Measurements from ENCODE around the gene MTMR10.

Gene MTMR10

DNA sequence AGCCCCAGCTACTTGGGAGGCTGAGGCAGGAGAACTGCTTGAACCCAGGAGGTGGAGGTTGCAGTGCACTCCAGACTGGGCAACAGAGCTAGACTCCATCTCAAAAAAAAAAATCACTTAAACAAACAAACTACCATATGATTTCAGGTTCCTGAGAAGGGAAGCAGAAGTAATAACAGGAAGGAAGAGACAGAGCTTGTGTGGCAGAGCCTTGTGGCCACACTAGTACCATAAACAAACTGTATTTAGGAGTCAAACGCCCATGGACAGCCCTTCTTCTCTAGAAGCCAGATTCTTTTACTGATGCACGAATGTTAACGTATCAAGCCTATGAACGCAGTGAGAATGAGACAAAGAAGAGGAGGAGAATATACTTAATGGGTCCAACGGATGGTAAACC is 12.0 kb downstream of the MTMR10 start:
- no peak overlapping the region for H3K27ac ChIP-seq
- TF ChIP-seq, protein P1, sequence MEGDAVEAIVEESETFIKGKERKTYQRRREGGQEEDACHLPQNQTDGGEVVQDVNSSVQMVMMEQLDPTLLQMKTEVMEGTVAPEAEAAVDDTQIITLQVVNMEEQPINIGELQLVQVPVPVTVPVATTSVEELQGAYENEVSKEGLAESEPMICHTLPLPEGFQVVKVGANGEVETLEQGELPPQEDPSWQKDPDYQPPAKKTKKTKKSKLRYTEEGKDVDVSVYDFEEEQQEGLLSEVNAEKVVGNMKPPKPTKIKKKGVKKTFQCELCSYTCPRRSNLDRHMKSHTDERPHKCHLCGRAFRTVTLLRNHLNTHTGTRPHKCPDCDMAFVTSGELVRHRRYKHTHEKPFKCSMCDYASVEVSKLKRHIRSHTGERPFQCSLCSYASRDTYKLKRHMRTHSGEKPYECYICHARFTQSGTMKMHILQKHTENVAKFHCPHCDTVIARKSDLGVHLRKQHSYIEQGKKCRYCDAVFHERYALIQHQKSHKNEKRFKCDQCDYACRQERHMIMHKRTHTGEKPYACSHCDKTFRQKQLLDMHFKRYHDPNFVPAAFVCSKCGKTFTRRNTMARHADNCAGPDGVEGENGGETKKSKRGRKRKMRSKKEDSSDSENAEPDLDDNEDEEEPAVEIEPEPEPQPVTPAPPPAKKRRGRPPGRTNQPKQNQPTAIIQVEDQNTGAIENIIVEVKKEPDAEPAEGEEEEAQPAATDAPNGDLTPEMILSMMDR (conservative IDR thresholded peaks at IDR 0.05), result no peak

DNA sequence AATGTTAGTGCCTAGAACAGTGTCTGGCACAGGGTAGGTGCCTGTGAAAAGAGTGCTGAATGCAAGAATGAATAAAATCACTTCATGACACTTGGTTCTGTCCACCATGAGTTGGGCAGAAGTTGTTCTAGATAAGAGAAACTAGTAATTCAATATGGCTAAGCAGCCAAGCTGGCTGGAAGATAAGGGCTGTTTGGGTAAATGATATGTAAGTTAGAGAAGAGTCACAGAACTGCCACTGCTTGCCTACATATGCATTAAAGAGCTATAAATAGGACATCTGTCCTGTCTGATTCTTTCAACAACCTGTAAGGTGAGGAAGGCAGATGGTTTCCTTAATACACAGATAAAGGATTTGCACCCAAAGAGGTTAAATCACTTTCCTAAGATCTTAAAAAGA is 13.1 kb downstream of the MTMR10 start:
- TF ChIP-seq, protein P1 (conservative IDR thresholded peaks at IDR 0.05), result no peak
- H3K27ac ChIP-seq, result no peak overlapping the region

DNA sequence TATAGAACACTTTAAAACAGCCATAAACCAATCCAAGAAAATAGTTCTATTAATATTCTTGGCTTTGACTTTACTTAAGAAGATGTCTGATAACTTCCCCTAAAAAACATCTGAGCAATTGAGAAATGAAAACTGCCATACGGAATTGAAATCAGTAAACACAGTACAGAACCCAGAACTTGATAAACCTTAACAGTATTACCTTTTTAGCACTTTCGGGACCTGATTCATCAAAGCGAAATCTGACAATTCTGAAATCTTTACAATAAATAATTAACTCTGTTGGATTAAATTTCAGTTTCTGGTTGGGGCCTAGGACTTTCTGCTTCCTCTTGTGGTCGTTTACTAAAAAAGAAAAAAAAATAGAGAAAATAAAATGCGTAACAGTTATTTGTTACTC is 17.3 kb downstream of the MTMR10 start:
- no peak overlapping the region for H3K27ac ChIP-seq
- TF ChIP-seq, protein P1 (conservative IDR thresholded peaks at IDR 0.05), result no peak

DNA sequence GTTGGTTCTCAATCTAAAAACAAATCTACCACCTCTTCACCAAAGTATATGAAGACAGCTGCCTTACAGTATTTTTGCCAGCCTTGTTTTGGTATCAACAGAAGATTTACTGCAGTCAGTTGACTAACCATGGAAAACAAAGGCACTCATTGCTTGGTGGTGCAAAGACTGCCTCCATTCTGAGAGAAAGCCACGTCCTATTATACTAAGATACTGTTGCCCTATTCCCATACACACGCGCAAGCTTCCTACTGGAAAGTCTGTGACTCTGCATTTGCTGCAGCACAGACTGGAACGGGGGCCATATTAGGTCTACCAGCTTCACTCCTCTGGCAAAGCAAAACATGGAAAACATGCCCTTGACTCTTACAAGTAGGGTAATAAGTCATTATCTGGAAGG is 18.0 kb downstream of the MTMR10 start:
- TF ChIP-seq, protein P1 (conservative IDR thresholded peaks at IDR 0.05), result no peak
- no peak overlapping the region for H3K27ac ChIP-seq

DNA sequence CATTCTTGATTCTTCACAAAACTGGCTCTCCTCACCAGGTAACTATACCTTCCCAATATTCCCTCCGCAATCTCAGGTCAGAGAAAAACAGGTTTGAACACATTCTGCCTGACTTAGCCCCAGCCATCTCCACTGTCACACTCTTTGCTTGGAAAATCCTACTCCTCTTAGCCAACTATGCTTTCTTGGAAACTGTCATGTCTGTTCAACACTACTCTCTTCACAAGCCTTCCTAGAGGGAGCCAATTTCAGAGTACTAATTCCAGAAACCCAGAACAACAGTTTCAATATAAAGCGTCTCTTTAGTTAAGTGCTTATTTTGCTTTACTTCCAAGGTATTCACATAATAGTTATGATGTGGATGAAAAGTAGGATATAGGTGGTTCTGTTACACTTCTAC is 21.7 kb downstream of the MTMR10 start:
- H3K27ac ChIP-seq, result no peak overlapping the region
- TF ChIP-seq, protein P1 (conservative IDR thresholded peaks at IDR 0.05), result no peak

DNA sequence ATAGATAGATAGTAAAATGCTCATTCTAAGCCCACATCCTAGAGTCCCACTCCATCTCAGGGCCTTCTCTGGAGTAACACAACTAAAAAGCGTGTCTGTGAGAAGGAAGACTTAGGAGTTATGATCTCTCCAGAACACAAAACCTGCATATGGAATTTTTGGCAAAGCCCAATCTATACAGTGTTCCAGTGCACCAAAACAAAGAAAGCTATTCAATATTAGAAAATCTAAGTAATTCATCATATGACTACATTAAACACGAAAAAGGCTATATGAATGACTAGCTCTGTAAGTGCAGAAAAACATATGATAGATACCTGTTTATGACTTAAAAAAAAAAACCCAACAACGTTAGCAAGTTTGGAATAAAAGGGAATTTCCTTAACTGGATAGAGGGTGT is 27.7 kb downstream of the MTMR10 start:
- no peak overlapping the region for H3K27ac ChIP-seq

DNA sequence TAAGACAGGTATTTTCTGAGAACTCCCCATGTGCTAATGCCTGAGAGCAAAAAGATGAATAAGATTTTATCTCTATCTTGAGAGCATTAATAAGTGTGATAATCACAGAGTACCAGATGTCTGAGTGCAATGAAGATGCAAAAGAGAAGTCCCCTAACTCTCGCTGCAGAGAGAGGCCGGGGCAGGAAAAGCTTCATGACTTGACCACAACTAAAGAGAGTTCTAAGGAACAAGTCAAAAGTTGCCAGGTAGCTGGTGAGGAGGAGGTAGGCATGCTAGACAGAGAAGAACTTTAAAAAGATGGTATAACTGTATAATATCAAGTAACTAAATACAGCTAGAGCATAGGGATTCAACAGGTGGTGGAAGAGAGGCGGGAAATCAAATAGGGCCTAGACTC is 28.8 kb downstream of the MTMR10 start:
- no peak overlapping the region for H3K27ac ChIP-seq
- TF ChIP-seq, protein P1 (conservative IDR thresholded peaks at IDR 0.05), result no peak

More for the DNA sequence above, 27.7 kb downstream of the MTMR10 start:
- TF ChIP-seq, protein P1 (conservative IDR thresholded peaks at IDR 0.05), result no peak

DNA sequence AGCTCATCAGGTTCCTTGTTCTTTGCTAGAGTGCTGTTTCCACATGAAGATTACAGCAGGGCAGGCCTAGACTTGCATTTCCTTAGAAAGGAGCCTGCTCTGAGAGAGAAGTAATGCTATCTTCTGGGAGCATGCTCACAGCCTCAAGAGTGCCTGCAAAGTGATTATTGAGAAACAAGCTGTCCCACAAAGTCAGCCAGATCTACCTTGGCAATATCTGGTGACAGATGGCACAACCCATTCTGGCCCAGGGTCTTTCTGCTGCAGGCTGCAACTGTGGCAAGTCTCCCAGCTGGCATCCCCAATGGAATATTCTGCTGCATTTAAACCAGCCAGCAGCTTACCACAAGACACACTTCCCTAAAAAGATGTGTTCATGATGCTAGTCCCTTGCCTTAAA is 29.3 kb downstream of the MTMR10 start:
- no peak overlapping the region for H3K27ac ChIP-seq
- TF ChIP-seq, protein P1 (conservative IDR thresholded peaks at IDR 0.05), result no peak
